Stimulated activated CD4-positive, alpha-beta T cell treated with anti-CD3 and anti-CD28 coated beads, Interleukin-4, amount 100 ng/mL, for 48 hours (primary cell): ENCODE measurements around the gene SLC25A19.
"Not testable (repeated sequence)": the region's sequence is repeated elsewhere in the genome, so short reads cannot be mapped to it uniquely, and the experiment has no call there.

Experiments
- DNase-seq, 2 donors: peaks; one replicate each; pipeline ENCODE4 v3.0.0-alpha.2; 2020; ENCODE audit warnings: low read depth in 2 of 2

The SLC25A19 gene

DNA sequence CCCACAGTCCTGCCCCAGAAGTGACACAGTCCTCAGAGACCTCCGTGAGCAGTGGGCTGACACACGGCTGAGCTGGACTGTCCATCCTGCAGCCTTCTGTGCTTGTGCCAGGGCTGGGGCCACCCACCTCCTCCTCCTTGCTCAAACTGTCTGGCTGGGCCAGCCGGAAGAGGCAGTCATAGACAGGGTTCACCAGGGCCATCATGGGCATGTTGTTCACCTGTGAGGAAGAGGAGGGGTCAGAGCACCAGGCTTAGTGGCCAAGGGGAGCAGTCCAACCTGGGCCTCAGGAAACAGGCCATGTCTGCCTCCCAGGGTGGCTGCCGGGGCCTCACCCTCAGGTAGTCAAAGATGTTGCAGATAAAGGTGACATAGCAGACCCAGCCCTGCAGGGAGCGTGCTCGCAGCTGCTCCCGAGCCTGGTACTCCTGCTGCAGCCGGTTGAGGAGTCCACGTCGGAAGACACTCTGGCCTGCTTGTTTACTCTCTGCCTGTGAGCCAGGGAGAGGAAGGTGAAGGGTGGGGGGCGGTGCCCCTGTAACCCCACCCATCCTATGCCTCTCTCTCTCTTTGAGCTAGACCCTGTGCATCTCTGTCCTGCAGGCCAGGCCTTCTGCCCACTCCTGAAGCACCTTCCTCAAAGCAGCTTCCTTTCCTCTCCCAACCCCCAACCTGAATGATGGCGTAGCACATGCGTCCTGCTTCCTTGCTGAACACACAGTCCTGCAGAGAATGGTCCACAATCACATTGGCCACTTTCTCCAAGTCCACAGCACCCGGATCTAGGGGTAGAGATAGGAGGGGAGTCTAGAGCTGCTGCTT lies 21.6 kb downstream of the SLC25A19 start:
- no peak for DNase-seq

DNA sequence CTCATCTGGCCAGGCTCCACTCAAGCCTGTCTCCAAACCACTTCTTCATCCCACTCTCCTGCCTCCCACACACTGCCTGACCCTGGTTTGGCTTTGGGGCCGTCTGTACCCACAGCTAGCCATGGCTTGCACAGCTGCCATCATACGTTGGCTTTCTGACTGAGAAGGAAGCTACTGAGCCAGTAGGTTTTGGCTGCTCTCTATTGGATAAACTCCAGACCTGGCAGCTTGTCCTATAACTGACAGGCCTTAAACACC lies 22.2 kb downstream of the SLC25A19 start:
- no peak for DNase-seq

DNA sequence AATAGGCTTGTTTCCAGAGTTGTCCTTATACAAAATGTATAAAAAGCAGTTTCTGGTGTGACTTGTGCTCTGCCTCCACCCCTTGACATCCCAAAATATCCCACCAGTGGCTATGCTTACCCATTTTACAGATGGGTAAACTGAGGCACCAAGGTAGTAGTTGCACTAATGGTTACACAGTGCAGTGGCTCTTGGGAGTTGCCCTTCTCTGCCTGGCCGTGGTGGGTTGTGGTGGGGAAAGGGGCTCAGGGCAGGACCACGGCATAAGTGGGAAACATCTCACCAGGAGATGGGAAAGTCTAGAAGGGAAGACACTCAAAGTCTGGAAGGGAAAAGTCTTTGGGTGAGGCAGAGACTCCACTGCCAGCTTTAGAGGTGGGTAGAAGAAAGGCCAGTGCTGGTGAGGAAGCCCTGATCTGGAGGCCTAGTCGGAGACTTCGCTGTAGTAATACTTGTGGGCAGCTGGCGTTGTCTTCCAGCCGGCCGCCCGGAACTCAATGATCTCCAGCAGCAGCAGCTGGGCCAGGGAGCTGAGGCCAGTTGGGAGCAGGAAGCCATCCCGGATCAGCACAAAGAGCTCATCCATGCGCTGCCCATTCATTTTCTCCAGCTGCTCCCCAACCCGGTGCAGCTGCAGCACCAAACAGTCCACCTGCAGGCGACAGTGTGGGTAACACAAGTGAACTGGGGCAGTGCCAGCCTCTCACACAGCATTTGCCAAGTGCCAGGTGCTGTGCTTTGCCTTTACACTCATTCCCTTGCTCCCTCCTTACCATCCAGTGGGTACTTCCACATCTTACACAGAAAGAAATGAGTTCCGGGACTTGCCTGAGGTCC lies 22.7 kb downstream of the SLC25A19 start:
- no peak for DNase-seq

DNA sequence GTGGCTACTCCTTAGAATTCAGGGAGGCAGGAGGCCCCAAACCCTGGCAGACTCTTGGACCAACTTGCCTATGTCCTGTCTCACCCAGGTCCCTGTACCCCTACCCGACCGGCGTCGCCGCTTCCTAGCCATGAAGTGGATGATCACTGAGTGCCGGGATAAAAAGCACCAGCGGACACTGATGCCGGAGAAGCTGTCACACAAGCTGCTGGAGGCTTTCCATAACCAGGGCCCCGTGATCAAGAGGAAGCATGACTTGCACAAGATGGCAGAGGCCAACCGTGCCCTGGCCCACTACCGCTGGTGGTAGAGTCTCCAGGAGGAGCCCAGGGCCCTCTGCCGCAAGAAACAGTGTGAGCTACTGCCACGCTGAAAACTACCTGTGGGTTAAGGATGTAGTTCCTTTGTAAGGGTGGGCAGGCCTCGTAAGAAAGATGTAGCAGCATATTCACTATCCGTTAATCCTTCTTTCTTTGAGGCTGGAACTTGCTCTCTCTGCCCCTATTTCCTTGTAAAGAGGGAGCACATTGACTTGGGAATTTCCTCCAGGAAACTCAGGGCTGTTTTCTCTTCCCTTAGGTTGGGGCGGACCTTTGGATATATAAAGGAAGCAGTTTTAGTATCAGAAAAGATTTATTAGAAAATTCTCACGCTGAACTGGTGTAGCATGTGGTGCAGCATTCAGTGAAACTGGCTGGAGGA lies 23.5 kb downstream of the SLC25A19 start:
- DNase-seq, result no peak

DNA sequence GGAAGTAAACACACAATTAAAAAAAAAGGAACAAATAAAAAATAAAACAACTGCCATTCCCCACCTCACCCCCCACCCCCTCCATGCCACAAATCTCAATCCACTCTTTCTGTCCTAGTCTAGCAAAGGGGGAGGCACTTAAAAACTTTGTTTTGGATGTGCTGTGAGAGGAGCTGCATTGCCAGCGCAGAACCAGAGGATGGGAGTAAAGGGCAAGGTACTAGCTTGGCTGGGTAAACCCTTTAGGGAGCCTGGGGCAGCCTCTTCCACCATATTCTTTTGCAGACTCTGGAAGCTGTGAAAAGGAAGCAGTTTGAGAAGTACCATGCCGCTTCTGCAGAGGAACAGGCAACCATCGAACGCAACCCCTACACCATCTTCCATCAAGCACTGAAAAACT lies 26.2 kb downstream of the SLC25A19 start:
- DNase-seq, result no peak

DNA sequence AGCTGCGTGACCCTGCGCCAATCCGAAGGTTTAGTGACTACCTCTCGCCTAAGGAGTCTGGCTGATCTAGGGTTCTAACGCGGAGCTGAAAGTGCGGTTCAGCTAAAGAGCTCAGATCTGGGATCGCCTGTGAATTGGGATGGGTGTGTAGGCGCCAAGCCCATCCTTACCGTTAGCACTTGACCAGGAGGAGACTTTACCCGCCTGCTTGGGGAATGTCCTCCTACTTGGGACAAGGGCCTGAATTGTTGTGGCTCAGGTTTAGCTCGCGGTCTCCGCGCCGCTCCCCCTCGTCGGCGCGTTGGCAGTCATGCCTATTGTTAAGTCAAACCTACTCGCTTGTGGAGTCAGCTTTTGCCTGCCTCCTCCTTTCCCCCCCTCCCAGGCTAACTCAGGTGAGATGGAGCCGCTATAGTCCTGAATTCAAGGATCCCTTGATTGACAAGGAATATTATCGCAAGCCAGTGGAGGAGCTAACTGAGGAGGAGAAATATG lies 27.1 kb downstream of the SLC25A19 start:
- DNase-seq, result no peak

DNA sequence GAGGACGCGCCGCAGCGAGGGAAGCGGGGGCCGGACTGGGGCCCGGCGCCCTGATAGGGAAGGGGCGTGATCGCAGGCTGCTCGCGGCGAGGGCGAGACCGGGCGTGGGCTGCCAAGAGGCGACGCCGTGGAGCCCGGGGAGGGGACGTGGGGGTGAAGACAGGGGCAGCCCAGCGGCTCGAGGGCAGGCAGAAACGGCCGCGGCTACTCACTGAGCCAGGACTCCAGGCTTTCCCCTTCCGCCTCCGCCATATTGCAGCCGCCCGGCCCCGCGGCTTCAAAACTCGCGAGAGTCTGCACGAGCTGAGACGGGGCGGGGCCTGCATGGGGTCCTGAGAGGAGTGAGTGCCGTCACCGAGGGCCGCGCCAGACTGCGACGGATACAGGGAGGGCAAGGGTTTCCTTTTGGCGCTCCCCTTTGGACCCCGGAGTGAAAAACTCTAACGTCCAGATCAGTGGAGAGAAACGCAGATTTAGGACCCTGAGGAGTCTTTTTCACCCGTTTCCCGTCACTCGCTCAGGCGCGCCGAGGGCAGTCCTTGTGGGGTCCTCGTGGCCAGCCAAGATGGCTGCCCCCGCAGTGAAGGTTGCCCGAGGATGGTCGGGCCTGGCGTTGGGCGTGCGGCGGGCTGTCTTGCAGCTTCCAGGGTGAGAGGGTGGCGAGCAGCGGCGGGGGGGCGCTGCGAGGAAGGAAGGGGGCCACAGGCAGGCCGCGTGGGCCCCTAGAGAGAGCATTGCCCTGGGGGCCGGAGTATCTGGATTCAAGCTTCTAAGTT lies 27.7 kb downstream of the SLC25A19 start, which contains the start of the genes GGA3 and MRPS7:
GGA3 (minus strand) TSS at position 271 of the 776 bp plus-strand sequence; CDS start at position 252, 19 bp downstream.
MRPS7 (plus strand) TSS at position 544 of the 776 bp plus-strand sequence; CDS start at position 566, 22 bp downstream.
- peak; percentile 95 to 96 for DNase-seq

- peak in 1 of 2 donors; percentile 56 for DNase-seq
Observed at GRCh38 chr17:75260641-75261335, 28.4 kb downstream of the SLC25A19 start.

DNA sequence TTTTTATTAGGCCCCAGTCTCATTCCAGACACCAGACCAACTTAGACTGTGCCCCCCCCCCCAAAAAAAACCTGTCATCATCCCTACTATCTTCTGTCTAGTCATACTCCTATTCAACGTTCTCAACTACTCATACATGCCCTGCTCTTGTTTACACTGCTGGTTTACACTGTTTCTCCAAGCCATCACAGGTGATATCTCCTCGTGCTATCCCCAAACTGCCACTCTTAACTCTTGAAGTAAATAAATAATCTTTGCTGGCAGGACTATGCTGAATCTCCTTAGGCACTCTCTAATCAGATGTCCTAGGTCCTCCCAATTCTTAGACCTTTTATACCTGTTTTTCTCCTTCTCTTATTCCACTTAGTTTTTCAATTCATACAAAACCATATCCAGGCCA lies 32.0 kb downstream of the SLC25A19 start:
- DNase-seq, result not testable (repeated sequence)

DNA sequence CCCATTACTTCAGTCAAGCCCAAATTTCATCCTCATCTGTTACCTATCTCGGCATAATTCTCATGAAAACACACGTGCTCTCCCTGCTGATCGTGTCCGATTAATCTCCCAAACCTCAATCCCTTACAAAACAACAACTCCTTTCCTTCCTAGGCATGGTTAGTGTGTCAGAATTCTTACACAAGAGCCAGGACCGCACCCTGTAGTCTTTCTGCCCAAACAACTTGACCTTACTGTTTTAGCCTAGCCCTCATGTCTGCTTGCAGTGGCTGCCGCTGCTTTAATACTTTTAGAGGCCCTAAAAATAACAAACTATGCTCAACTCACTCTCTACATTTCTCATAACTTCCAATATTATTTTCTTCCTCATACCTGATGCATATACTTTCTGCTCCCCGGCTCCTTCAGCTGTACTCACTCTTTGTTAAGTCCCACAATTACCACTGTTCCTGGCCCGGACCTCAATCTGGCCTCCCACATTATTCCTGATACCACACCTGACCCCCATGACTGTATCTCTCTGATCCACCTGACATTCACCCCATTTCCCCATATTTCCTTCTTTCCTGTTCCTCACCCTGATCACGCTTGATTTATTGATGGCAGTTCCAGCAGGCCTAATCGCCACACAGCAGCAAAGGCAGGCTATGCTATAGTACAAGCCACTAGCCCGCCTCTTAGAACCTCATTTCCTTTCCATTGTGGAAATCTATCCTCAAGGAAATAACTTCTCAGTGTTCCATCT lies 33.1 kb downstream of the SLC25A19 start:
- not testable (repeated sequence) for DNase-seq

GRCh38 chr17:75252039-75252816 lies 37.0 kb downstream of the SLC25A19 start:
- no peak for DNase-seq

DNA sequence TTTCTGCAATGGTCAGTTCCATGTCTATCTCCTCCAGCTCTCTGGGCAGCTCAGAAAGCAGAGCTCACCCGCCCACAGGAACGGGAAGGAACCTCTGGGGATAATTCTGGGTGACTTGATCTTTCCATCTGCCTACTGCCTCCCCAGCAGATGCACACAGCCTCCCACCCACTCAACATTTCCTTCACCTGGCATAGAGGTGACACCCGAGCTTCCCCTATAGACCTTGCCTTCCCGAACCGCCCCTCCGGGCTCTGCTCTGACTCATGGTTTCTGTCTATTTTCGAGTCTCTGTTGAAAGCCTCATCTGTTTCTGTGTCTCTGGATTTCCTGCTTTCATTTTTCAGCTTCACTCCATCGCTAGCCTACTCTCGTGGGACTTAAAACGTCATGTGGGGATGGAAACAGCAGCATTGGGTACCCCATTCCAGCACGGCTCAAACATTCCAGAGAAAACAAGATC lies 39.2 kb downstream of the SLC25A19 start:
- DNase-seq, result peak; percentile 62 to 79

DNA sequence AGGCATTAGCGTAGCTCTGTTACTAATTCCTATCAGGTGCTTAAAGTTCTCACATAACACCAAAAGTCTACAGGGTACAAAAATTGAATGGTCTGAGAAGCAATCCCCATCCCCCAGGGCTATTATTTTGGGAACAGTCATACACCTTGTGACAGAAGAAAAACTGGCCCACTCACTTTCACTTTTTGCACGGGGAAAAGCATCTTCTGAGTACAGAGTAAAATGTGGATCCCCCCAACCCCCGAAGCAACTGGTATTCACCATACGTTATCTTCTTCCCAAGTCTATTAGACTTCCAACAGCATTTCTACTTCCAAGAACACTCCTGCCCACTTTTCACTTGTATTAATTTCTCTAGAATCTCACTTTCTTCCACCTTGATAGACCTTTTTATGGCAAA lies 39.7 kb downstream of the SLC25A19 start:
- no peak for DNase-seq

DNA sequence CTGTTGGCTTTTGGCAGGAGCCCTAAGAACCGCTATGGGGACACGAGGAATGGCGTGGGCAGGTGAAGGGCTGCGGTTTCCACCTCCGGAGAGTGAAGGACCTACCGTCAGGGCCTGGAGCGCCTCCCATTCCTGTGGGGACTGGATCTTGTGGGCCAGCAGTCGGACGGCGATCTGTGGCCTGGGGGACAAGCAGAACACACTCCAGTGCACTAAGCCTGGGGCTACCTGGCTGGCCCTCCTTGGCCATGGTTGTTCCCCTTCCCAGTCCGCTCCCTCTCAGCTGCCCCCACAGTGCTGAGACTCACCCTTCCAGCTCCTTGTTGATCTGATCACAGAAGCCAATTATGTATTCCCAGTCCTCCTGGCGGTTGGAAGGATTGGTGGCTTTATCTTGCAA lies 42.8 kb downstream of the SLC25A19 start:
- no peak for DNase-seq

- no peak for DNase-seq
Observed at GRCh38 chr17:75245011-75245410, 44.2 kb downstream of the SLC25A19 start.

DNA sequence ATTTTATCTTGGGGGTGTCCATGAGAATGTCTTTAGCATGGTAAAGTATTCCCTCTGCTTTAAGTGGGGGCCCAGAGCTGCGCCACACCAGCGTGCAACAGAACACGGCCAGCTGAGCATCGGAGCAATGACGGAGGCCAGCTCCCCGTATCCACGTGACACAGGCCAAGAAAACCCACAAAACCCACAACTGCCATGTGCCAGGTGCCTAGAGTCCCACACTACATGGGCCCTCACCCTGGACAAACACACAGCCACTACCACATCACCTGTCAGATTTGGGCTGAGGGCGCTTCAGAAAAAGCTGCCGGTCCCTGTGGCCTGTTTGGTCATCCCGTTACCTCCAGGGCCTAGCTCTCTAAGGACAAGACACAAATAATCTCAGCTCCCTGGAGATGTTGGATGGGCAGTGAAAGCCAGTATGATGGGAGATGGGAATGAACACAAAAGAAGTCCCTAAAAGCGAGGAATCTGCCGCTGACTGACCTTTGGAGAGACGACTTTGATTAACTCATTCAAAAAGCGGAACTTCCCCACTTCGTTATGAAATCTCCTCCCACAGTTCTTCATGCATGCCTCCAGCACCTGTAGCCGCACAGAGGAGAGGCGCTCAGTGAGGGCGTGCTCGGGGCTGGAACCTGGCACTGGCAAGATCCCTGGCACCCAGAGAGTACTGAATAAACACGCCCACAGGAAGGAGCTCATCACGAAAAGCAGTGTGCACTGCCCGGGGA lies 44.9 kb downstream of the SLC25A19 start:
- no peak for DNase-seq

- DNase-seq, result no peak
Observed at GRCh38 chr17:75242461-75243042, 46.7 kb downstream of the SLC25A19 start.

DNA sequence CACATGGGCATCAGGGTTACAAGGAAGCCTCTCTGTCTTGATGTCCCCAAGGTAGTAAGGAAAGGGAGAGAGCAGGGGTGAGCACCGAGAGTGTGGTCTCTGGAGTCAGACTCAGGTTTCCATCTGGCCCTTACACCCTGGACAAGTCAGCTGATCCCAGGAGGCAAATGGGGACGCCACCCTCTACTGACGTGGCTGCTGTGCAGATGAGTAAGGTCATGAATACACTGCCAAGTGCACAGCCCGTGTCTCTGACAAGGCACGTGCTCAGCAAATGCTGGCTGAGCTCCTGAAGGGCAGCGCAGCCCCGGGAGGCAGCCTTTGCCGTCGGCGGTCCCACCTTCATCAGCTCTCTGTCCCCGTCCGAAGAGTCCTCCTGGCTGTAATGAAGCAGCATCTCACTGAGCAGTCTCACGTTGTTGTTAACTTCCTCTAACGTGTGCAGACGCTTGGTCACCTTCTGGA lies 47.2 kb downstream of the SLC25A19 start:
- DNase-seq, result no peak
